OCI-LY1 (cell line): Measurements from ENCODE around the gene CAMP.

Experiments used
- H2AFZ ChIP-seq: fragments of 200-600 bp; sonication (generic), shearing (Covaris generic); 2 replicates; pipeline ENCODE4 v1.6.0; 2014; ENCODE audit warnings: antibody characterized with exemption, mild to moderate bottlenecking, low read length
- H3F3A ChIP-seq: fragments of 200-600 bp; sonication (generic), shearing (Covaris generic); 2 replicates; pipeline ENCODE4 v1.6.0; 2014; ENCODE audit warnings: mild to moderate bottlenecking, antibody characterized with exemption, low read length, moderate library complexity; ENCODE audit not compliant: insufficient read depth
- H3K27ac ChIP-seq: fragments of 200-600 bp; sonication (generic); 2 replicates; pipeline ENCODE4 v1.5.1; 2014; ENCODE audit warnings: low read length, mixed run types, mild to moderate bottlenecking, low read depth; ENCODE audit not compliant: poor library complexity, severe bottlenecking
- H3K27me3 ChIP-seq: fragments of 200-600 bp; sonication (generic); 2 replicates; pipeline ENCODE4 v1.6.0; 2014; ENCODE audit warnings: antibody characterized with exemption, mild to moderate bottlenecking, low read length, moderate library complexity; ENCODE audit not compliant: insufficient read depth
- H3K36me3 ChIP-seq: fragments of 200-600 bp; sonication (generic); 2 replicates; pipeline ENCODE4 v1.6.1; 2014; ENCODE audit warnings: mild to moderate bottlenecking, antibody characterized with exemption, low read length, moderate library complexity, mixed read lengths; ENCODE audit not compliant: insufficient read depth
- H3K4me1 ChIP-seq: fragments of 200-600 bp; sonication (generic); 2 replicates; pipeline ENCODE4 v1.5.1; 2014; ENCODE audit warnings: mild to moderate bottlenecking, low read length, moderate library complexity; ENCODE audit not compliant: insufficient read depth, severe bottlenecking
- H3K4me2 ChIP-seq: fragments of 200-600 bp; sonication (generic), shearing (Covaris generic); 2 replicates; pipeline ENCODE4 v1.6.1; 2014; ENCODE audit warnings: low read length
- H3K4me3 ChIP-seq: fragments of 200-600 bp; sonication (generic); 2 replicates; pipeline ENCODE4 v1.5.1; 2014; ENCODE audit warnings: low read length, low read depth, mild to moderate bottlenecking, mixed read lengths; ENCODE audit not compliant: poor library complexity, severe bottlenecking
- H3K79me2 ChIP-seq: fragments of 200-600 bp; shearing (Covaris generic); 2 replicates; pipeline ENCODE4 v1.6.1; 2016; ENCODE audit warnings: mixed run types, low read length, mixed read lengths; ENCODE audit not compliant: insufficient read depth
- H3K9ac ChIP-seq: fragments of 200-600 bp; sonication (generic), shearing (Covaris generic); 2 replicates; pipeline ENCODE4 v1.6.1; 2014; ENCODE audit warnings: mild to moderate bottlenecking, low read length, mixed read lengths
- H3K9me2 ChIP-seq: fragments of 200-600 bp; sonication (generic), shearing (Covaris generic); 2 replicates; pipeline ENCODE4 v1.6.1; 2014; ENCODE audit warnings: low read depth, mild to moderate bottlenecking, low read length, mixed read lengths
- H3K9me3 ChIP-seq: fragments of 200-600 bp; shearing (Covaris generic); 2 replicates; pipeline ENCODE4 v1.6.1; 2014; ENCODE audit warnings: low read length, mixed read lengths
- H4K20me1 ChIP-seq: fragments of 200-600 bp; sonication (generic), shearing (Covaris generic); 2 replicates; pipeline ENCODE4 v1.6.0; 2016; ENCODE audit warnings: mild to moderate bottlenecking, low read length; ENCODE audit not compliant: insufficient read depth
- EZH2 ChIP-seq: fragments of 200-600 bp; sonication (generic), shearing (Covaris generic); IDR thresholded peaks from 2 replicates; pipeline ENCODE4 v1.8.0; 2017; ENCODE audit warnings: borderline replicate concordance, mixed run types, mild to moderate bottlenecking, antibody characterized with exemption, low read length, moderate library complexity, mixed read lengths
- TF ChIP-seq, protein P1 (sequence below): fragments of 200-600 bp; sonication (generic), shearing (Covaris generic); IDR thresholded peaks from 2 replicates; pipeline ENCODE4 v1.5.1; 2017; ENCODE audit warnings: mild to moderate bottlenecking, antibody characterized with exemption, low read length, moderate library complexity, mixed read lengths

CAMP gene

DNA sequence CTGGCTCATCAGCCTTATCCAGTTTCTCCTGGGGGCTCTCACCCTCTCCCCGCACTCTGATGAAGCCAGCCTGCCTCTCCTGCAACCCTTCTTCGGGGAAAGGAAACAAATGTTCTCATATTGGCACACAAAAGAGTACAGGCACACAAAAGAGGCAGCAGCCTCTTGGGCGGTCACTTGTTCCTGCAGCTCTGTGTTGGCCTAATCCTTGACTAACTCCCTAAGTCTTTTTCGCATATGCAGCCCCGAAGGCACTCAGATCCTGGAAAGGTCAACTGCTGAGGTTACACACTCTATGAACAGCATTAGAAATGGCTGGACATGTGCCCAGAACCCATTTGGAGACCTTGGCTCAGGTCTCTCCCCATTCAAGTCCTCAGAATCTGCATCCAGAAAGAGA lies 7.4 kb upstream of the CAMP start:
- Histone ChIP-seq H3K27me3 (no peaks in the 10 kb centered on the region), H3K9ac (no peak overlapping the region), H3K9me3 (no peaks in the 10 kb centered on the region), H4K20me1 (no peaks in the 10 kb centered on the region), H3K27ac (no peak overlapping the region), H2AFZ (no peak overlapping the region), H3K36me3 (no peaks in the 10 kb centered on the region), H3K9me2 (no peaks in the 10 kb centered on the region), H3K4me3 (no peak overlapping the region), H3K4me2 (no peak overlapping the region), H3K79me2 (no peaks in the 10 kb centered on the region), H3F3A (no peaks in the 10 kb centered on the region), H3K4me1 (no peaks in the 10 kb centered on the region)
- no peak for TF ChIP-seq EZH2
- TF ChIP-seq, protein P1, sequence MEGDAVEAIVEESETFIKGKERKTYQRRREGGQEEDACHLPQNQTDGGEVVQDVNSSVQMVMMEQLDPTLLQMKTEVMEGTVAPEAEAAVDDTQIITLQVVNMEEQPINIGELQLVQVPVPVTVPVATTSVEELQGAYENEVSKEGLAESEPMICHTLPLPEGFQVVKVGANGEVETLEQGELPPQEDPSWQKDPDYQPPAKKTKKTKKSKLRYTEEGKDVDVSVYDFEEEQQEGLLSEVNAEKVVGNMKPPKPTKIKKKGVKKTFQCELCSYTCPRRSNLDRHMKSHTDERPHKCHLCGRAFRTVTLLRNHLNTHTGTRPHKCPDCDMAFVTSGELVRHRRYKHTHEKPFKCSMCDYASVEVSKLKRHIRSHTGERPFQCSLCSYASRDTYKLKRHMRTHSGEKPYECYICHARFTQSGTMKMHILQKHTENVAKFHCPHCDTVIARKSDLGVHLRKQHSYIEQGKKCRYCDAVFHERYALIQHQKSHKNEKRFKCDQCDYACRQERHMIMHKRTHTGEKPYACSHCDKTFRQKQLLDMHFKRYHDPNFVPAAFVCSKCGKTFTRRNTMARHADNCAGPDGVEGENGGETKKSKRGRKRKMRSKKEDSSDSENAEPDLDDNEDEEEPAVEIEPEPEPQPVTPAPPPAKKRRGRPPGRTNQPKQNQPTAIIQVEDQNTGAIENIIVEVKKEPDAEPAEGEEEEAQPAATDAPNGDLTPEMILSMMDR: no peak

DNA sequence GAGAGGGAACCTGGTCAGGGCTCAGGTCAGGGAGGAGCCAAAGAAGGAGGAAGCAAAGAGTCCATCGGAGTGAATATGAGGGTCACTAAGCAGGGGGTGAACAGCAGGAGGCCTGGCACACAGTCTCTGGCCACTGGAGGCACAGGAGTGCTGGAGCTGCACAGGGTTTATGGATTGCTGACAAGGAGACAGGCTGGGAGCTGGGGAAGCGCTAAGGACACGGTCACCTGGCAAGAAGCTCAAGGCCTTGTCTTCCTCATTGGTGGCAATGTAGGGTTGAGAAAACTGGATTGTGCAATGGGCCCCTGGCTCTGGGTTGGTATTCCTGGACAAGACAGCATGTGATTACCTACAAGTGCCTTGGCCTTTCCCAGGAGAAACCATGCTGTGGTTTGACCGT lies 5.8 kb upstream of the CAMP start:
- Histone ChIP-seq H3K4me3 (no peak overlapping the region), H3K4me1 (peaks cover 10% of the 10 kb centered on the region), H3K27ac (no peak overlapping the region), H3F3A (no peaks in the 10 kb centered on the region), H3K9me3 (no peaks in the 10 kb centered on the region), H3K9ac (no peak overlapping the region), H3K9me2 (no peaks in the 10 kb centered on the region), H3K4me2 (no peak overlapping the region), H3K27me3 (no peaks in the 10 kb centered on the region), H3K36me3 (no peaks in the 10 kb centered on the region), H2AFZ (no peak overlapping the region), H4K20me1 (no peaks in the 10 kb centered on the region), H3K79me2 (no peaks in the 10 kb centered on the region)
- TF ChIP-seq, protein P1: no peak
- TF ChIP-seq EZH2: no peak

DNA sequence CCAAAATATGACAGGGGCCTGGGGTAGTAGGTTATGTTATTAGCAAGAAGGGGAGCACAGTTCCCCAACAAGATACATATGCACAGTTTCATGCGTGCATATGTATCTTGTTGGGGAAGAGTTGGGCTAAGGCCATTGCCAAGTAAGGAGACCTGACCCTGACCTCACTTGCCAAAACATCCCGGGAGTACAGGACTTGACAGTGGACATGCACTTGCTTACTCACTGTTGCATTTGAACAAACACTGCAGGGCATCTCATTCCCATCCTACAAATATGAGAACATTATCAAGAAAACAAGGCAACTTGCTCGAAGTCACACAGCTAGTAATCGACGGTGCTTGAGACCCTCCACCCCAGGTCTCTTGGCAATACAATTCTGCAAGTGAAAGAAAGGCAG lies 4.8 kb upstream of the CAMP start:
- Histone ChIP-seq H2AFZ (no peak overlapping the region), H3K4me1 (peaks cover 21% of the 10 kb centered on the region), H3K36me3 (no peaks in the 10 kb centered on the region), H3K9ac (no peak overlapping the region), H3F3A (no peaks in the 10 kb centered on the region), H3K27me3 (no peaks in the 10 kb centered on the region), H4K20me1 (no peaks in the 10 kb centered on the region), H3K4me2 (no peak overlapping the region), H3K27ac (no peak overlapping the region), H3K4me3 (no peak overlapping the region), H3K79me2 (no peaks in the 10 kb centered on the region), H3K9me3 (no peaks in the 10 kb centered on the region), H3K9me2 (no peaks in the 10 kb centered on the region)
- no peak for TF ChIP-seq EZH2
- TF ChIP-seq, protein P1: no peak
